Measurements from ENCODE around the gene SH2D1B.
A peak's percentile ranks its signal among the peaks of the same experiment; 100 is the strongest.

The SH2D1B gene

DNA sequence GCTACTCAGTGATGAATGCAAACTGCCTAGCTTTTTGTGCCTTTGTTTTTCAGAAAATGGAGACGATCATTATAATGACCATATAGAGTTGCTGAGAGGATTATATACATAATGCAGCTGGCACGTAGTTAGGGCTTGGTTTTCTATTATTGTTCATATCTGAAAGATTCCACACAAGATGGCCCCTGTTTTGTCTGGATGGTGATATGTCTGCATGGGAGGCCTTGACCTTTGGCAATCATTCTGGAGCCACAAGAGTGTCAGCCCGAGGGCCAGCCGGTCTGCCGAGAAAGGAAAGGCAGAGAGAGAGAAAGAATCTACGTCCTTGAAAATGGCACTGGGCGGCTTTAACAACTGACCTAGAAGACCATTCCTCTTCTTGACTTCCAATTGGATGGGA, 5.7 kb upstream of the SH2D1B start:
- Histone ChIP-seq H3K27ac (no peak overlapping the region), H3K27me3 (replicated peaks) (no peaks in the 10 kb centered on the region), H3K36me3 (replicated peaks) (no peaks in the 10 kb centered on the region), H3K4me3 (ENCODE audit: low read depth, low read length) (no peak overlapping the region)
- in situ Hi-C loops (cut with HindIII; ENCODE audit: low pct_ligation_motif_present, low sequenced_read_pairs): no loop called here
- no peak for DNase-seq
- TF ChIP-seq, protein P1, sequence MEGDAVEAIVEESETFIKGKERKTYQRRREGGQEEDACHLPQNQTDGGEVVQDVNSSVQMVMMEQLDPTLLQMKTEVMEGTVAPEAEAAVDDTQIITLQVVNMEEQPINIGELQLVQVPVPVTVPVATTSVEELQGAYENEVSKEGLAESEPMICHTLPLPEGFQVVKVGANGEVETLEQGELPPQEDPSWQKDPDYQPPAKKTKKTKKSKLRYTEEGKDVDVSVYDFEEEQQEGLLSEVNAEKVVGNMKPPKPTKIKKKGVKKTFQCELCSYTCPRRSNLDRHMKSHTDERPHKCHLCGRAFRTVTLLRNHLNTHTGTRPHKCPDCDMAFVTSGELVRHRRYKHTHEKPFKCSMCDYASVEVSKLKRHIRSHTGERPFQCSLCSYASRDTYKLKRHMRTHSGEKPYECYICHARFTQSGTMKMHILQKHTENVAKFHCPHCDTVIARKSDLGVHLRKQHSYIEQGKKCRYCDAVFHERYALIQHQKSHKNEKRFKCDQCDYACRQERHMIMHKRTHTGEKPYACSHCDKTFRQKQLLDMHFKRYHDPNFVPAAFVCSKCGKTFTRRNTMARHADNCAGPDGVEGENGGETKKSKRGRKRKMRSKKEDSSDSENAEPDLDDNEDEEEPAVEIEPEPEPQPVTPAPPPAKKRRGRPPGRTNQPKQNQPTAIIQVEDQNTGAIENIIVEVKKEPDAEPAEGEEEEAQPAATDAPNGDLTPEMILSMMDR (IDR thresholded peaks at IDR 0.05; ENCODE audit: low read depth, low read length, missing control alignments): no peak

DNA sequence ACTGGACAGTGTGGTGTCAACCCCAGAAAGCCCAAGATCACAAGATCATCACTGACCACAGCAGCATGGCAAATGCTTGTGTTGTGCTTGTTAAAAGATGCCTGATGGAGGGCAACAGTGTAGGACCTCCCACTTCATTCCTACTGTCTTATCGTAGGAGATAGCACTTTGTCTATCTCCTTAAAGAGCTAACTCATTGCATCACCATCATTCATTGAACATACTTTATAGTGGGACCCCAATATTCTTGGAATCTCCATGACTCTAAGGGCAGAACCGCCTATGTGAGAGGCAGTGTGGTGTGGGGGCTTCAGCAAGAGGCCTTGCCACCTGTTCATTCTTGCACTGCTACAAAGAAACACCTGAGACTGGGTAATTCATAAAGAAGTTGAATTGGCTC, 5.0 kb upstream of the SH2D1B start:
- Histone ChIP-seq H3K4me3 (ENCODE audit: low read depth, low read length) (no peak overlapping the region), H3K27me3 (replicated peaks) (no peaks in the 10 kb centered on the region), H3K27ac (no peak overlapping the region), H3K36me3 (replicated peaks) (no peaks in the 10 kb centered on the region)
- DNase-seq: no peak
- TF ChIP-seq, protein P1 (IDR thresholded peaks at IDR 0.05; ENCODE audit: low read depth, low read length, missing control alignments): no peak
- in situ Hi-C loops (cut with HindIII; ENCODE audit: low pct_ligation_motif_present, low sequenced_read_pairs): no loop called here

DNA sequence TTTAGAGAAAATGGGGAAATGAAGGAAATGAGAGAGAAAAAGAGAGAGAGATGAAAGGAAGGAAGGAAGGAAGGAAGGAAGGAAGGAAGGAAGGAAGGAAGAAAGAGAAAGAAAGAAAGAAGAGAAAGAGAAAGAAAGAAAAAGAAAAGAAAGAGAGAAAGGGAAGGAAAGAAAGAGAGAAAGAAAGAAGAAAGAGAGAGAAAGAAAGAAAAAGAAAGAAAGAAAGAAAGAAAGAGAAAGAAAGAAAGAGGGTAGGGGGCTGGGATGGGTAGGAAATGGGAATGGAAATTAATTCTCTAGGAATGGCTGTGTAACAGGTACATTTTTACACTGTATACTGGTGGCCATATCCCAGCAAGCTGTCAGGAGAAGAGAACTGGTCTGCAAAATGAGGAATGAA, 4.3 kb upstream of the SH2D1B start:
- Histone ChIP-seq H3K27me3 (replicated peaks) (no peaks in the 10 kb centered on the region), H3K27ac (no peak overlapping the region), H3K36me3 (replicated peaks) (no peaks in the 10 kb centered on the region), H3K4me3 (ENCODE audit: low read depth, low read length) (no peak overlapping the region)
- in situ Hi-C loops (cut with HindIII; ENCODE audit: low pct_ligation_motif_present, low sequenced_read_pairs): no loop called here
- no peak for DNase-seq
- TF ChIP-seq, protein P1 (IDR thresholded peaks at IDR 0.05; ENCODE audit: low read depth, low read length, missing control alignments): no peak

DNA sequence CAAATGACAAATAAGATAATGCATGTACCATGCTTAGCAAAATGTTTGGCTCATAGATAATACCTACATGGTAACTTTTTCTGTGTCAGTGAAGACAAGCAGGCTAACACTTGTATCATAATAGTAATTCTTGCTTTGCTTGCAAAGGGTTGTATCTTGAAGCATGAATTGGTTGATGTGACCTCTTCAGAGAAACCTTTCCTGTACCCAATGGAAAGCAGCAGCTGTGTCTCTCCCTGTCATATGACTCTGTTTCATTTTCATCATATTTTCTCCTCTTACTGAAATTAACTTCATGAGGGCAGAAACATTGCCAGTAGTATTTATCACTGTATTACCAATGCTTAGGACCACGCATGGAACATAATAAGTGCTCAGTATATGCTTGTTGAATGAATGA, 4.4 kb downstream of the SH2D1B start:
- H3K27me3 ChIP-seq (replicated peaks): no peaks in the 10 kb centered on the region
- no peak overlapping the region for H3K4me3 ChIP-seq (ENCODE audit: low read depth, low read length)
- TF ChIP-seq, protein P1 (IDR thresholded peaks at IDR 0.05; ENCODE audit: low read depth, low read length, missing control alignments): no peak
- in situ Hi-C loops (cut with HindIII; ENCODE audit: low pct_ligation_motif_present, low sequenced_read_pairs): no loop called here
- H3K36me3 ChIP-seq (replicated peaks): no peaks in the 10 kb centered on the region
- DNase-seq: no peak
- no peak overlapping the region for H3K27ac ChIP-seq

DNA sequence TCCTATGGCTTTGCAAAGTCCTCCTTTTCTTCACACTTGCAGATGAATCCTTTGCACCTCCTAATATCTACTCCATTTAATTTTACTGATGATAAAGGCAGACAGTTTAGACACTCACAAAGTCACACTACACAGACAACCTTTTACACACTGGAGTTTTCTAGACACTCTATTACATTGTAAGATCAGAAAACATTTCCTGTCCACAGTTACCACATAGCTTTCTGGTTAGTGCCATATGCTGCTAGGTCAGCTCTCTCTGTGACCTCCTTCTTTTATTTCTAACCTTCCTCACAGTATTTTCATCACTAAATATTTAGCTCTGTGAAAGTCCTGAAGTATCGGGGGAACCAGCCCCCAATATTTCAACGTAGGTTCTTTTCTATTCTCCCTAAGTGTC, 5.1 kb downstream of the SH2D1B start:
- TF ChIP-seq, protein P1 (IDR thresholded peaks at IDR 0.05; ENCODE audit: low read depth, low read length, missing control alignments): no peak
- no peak for DNase-seq
- H3K27me3 ChIP-seq (replicated peaks): no peaks in the 10 kb centered on the region
- H3K36me3 ChIP-seq (replicated peaks): no peaks in the 10 kb centered on the region
- in situ Hi-C loops (cut with HindIII; ENCODE audit: low pct_ligation_motif_present, low sequenced_read_pairs): no loop called here
- no peak overlapping the region for H3K27ac ChIP-seq
- no peak overlapping the region for H3K4me3 ChIP-seq (ENCODE audit: low read depth, low read length)

DNA sequence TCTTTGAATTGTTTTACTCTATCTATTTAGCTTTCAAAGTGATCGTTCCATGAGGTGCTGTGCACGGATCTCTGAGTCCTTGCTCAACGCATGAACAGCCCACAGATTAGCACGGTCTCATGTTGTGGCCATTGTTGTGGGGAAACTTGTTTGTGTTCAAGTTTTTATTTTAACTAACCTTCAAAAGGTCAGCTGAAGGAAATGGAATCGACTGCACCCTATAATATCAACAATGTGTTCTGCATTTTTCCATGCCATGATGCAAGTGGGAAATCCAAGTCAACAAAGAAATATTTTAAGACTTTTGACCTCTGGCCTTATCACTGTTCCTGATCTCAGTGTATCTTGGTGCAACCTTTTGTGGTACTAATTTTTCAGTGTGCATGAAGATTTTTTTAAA, 6.1 kb downstream of the SH2D1B start:
- TF ChIP-seq, protein P1 (IDR thresholded peaks at IDR 0.05; ENCODE audit: low read depth, low read length, missing control alignments): no peak
- Histone ChIP-seq H3K36me3 (replicated peaks) (no peaks in the 10 kb centered on the region), H3K4me3 (ENCODE audit: low read depth, low read length) (no peak overlapping the region), H3K27ac (peak overlapping the region; percentile 68), H3K27me3 (replicated peaks) (no peaks in the 10 kb centered on the region)
- DNase-seq: no peak
- in situ Hi-C loops (cut with HindIII; ENCODE audit: low pct_ligation_motif_present, low sequenced_read_pairs): no loop called here
